HG02970 (cell line): ENCODE results near the gene RALY.

Source experiments
- ATAC-seq: cut with Tn5 transposase; IDR thresholded peaks from one replicate; pipeline ENCODE4 v1.9.1; 2021; ENCODE audit warnings: mild to moderate bottlenecking, moderate library complexity, moderate number of reproducible peaks; ENCODE audit not compliant: unreplicated experiment, low FRiP score

The RALY gene

DNA sequence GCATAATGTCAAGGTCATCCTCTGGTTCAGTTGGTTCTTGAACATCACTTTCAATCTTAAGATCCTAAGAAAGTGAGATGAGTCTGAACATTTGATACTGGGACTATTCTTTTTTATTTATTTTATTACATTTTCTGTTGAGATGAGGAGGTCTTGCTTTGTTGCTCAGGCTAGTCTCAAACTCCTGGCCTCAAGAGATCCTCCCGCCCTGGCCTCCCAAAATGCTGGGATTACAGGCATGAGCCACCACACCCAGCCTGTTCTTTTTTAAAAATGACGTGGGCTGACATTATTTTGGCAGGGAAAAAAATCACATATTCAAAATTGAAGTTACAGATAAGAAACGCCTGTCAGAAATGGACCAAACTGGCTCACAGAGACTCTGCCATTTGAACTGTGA lies 104.9 kb downstream of the RALY start:
- ATAC-seq, result no peak

- ATAC-seq, result no peak
These were observed 106.0 kb downstream of the RALY start for GRCh38 chr20:34099675-34100074.

DNA sequence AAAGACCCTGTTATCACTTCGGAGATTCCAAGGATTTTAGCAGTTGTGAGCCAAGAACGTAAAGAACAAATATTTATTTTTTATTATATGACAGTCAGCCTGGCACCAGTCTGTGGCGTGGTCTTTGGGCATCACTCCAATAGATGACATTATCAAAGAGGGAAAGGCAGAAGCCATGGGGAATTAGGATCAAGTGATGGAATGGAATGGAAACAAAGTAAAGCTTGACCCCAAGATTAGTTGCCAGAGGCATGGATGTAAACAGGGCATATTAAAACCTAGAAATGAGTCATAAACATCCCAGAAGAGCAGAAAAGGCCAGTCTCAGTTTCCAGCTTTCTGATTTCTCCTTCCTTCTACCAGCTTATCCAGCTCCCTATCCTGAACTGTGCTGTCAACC lies 106.9 kb downstream of the RALY start:
- no peak for ATAC-seq

- no peak for ATAC-seq
These were observed 108.6 kb downstream of the RALY start for GRCh38 chr20:34102342-34102741.

- ATAC-seq, result no peak
These were observed 110.3 kb downstream of the RALY start for GRCh38 chr20:34104059-34104458.

- no peak for ATAC-seq
These were observed 112.4 kb downstream of the RALY start for GRCh38 chr20:34105978-34106675.

DNA sequence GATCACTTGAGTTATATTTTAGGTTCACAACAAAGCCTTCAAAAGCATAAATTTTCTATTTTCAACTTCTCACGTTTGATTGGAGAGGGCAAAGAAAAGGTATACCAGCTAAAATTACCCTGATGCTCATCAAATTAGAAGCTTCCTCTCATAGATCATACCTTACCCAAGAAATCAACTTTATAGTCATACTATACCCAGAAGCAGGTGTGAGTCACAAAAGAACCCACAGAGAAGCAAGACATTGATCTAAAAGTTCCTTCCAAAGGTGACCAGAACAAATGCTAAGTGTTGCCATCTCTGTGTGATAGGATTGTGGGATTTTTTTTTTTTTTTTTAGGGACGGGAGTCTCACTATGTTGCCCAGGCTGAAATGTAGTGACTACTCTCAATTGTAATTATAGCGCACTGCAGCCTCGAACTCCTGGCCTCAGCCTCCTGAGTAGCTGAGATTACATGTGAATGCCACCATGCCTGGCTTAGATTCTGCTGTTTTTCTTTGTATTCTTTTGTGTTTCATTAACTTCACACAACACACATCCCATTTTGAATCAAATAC lies 115.0 kb downstream of the RALY start:
- ATAC-seq, result no peak

DNA sequence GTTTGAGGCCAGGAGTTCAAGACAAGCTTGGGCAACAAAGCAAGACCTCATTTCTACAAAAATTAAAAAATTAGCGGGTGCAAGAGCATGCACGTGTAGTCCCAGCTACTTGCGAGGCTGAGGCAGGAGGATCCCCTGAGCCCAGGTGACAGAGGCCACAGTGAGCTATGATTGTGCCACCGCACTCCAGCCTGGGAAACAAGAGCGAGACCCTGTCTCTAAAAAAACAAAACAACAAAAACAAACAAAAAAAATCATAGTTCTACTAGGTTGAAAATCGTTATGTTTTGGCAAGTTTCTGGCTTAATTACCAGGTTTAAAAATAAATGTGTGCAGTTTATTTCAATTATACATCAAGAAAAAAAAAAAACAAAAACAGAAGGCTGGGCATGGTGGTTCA lies 115.7 kb downstream of the RALY start:
- no peak for ATAC-seq

GRCh38 chr20:34110025-34110744 lies 116.5 kb downstream of the RALY start:
- no peak for ATAC-seq

GRCh38 chr20:34110745-34111641 lies 117.3 kb downstream of the RALY start:
- no peak for ATAC-seq

- peak; percentile 94 for ATAC-seq
These were observed 118.2 kb downstream of the RALY start, which contains the start of gene EIF2S2 for GRCh38 chr20:34111702-34112599. Gene EIF2S2 (minus strand): TSS chr20:34112243. CDS start chr20:34112110, 133 bp downstream.

- no peak for ATAC-seq
These were observed 118.9 kb downstream of the RALY start for GRCh38 chr20:34112600-34113101.

- no peak for ATAC-seq
These were observed 121.1 kb downstream of the RALY start for GRCh38 chr20:34114809-34115208.

DNA sequence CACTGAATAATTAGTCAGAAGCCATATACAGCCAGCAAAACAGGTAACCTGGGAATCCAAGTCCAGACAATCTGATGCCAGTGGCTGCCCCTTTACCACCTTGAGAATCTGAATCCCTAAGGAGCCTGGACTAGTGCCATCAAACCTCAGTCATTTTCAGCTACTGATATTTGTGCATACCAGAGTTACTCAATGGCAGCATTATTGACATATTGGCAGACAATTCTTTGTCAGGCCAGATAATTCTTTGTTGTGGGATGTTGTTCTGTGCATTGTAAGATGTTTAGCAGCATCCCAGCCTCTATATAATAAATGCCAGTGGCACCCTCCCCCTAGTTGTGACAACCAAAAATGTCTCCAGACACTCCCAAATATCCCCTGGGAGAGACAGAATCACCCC lies 121.5 kb downstream of the RALY start:
- no peak for ATAC-seq

GRCh38 chr20:34120213-34120612 lies 126.5 kb downstream of the RALY start:
- no peak for ATAC-seq

DNA sequence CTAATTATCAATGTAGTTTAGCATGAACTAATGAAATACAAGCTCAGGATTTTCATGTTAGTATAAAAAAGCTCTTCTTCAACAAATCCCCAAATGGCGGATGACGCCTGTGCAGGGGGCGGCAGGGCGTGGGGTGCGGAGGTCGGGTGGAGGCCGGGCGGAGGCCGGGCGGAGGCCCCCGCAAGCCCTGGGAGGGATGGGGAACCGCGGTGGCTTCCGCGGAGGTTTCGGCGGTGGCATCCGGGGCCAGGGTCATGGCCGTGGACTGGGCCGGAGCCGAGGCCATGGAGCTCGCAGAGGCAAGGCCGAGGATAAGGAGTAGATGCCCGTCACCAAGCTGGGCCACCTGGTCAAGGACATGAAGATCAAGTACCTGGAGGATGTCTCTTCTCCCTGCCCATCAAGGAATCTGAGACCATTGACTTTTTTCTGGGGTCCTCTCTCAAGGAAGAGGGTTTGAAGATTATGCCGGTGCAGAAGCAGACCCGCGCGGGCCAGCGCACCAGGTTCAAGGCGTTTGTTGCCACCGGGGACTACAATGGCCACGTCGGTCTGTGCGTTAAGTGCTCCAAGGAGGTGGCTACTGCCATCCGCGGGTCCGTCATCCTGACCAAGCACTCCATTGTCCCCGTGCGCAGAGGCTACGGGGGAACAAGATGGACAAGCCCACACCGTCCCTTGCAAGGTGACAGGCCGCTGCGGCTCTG lies 128.7 kb downstream of the RALY start:
- no peak for ATAC-seq

GRCh38 chr20:34123309-34123708 lies 129.6 kb downstream of the RALY start:
- ATAC-seq, result no peak

- ATAC-seq, result no peak
These were observed 130.9 kb downstream of the RALY start for GRCh38 chr20:34124469-34125249.
